ENCODE measurements around the gene MBTPS1.

DNA sequence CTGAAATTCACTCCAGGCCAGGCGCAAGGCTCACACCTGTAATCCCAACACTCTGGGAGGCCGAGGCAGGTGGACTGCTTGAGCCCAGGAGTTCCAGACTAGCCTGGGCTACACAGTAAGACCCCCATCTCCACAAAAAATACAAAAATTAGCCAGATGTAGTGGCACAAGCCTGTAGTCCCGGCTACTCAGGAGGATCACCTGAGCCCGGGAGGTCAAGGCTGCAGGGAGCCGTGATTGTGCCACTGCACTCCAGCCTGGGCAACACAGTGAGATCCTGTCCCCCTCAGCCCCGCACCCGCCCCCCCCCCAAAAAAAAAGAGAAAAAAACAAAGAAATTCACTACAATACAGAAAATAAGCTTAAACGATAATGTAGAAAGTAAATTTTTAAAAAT is 31.5 kb downstream of the MBTPS1 start:
- TF ChIP-seq, protein P1, sequence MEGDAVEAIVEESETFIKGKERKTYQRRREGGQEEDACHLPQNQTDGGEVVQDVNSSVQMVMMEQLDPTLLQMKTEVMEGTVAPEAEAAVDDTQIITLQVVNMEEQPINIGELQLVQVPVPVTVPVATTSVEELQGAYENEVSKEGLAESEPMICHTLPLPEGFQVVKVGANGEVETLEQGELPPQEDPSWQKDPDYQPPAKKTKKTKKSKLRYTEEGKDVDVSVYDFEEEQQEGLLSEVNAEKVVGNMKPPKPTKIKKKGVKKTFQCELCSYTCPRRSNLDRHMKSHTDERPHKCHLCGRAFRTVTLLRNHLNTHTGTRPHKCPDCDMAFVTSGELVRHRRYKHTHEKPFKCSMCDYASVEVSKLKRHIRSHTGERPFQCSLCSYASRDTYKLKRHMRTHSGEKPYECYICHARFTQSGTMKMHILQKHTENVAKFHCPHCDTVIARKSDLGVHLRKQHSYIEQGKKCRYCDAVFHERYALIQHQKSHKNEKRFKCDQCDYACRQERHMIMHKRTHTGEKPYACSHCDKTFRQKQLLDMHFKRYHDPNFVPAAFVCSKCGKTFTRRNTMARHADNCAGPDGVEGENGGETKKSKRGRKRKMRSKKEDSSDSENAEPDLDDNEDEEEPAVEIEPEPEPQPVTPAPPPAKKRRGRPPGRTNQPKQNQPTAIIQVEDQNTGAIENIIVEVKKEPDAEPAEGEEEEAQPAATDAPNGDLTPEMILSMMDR (IDR thresholded peaks at IDR 0.05) = no peak
- no peak for TF ChIP-seq POLR2A (IDR thresholded peaks at IDR 0.05; ENCODE audit: low read length)
- TF ChIP-seq HEYL (CRISPR knock-in tag; IDR thresholded peaks at IDR 0.05) = no peak
- no peak for TF ChIP-seq RCOR1 (IDR thresholded peaks at IDR 0.05; ENCODE audit: low read depth, low read length)
- TF ChIP-seq, protein P2, sequence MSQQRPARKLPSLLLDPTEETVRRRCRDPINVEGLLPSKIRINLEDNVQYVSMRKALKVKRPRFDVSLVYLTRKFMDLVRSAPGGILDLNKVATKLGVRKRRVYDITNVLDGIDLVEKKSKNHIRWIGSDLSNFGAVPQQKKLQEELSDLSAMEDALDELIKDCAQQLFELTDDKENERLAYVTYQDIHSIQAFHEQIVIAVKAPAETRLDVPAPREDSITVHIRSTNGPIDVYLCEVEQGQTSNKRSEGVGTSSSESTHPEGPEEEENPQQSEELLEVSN (IDR thresholded peaks at IDR 0.05; ENCODE audit: borderline replicate concordance, low read depth) = no peak
- TF ChIP-seq RAD21 (conservative IDR thresholded peaks at IDR 0.05 in 1 of 2, IDR thresholded peaks at IDR 0.05 in 1 of 2) = no peak
- no peak for TF ChIP-seq POLR2AphosphoS2 (conservative IDR thresholded peaks at IDR 0.05; ENCODE audit: low read length)
- no peak for TF ChIP-seq CHD2 (IDR thresholded peaks at IDR 0.05; ENCODE audit: low read length, partially characterized antibody)
- TF ChIP-seq, protein P3, sequence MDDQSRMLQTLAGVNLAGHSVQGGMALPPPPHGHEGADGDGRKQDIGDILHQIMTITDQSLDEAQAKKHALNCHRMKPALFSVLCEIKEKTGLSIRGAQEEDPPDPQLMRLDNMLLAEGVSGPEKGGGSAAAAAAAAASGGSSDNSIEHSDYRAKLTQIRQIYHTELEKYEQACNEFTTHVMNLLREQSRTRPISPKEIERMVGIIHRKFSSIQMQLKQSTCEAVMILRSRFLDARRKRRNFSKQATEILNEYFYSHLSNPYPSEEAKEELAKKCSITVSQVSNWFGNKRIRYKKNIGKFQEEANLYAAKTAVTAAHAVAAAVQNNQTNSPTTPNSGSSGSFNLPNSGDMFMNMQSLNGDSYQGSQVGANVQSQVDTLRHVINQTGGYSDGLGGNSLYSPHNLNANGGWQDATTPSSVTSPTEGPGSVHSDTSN (IDR thresholded peaks at IDR 0.05) = no peak
- no peak for TF ChIP-seq MAZ (IDR thresholded peaks at IDR 0.05; ENCODE audit: borderline replicate concordance, low read depth, low read length)
- TF ChIP-seq JUNB (IDR thresholded peaks at IDR 0.05) = no peak
